ENCODE results near the gene IL1A. TPM values are rescaled to one million over a fixed set of nuclear protein-coding genes. Genes with fewer than 3 reads are reported as not detected.

IL1A gene
- total and polyA plus RNA-seq, 9 of the 15 experiments (the other 6 are each of a cell fraction or from before 2014, with no cell fraction given) = 0.03 to 0.27 (median 0.14) TPM; not detected in 2

DNA sequence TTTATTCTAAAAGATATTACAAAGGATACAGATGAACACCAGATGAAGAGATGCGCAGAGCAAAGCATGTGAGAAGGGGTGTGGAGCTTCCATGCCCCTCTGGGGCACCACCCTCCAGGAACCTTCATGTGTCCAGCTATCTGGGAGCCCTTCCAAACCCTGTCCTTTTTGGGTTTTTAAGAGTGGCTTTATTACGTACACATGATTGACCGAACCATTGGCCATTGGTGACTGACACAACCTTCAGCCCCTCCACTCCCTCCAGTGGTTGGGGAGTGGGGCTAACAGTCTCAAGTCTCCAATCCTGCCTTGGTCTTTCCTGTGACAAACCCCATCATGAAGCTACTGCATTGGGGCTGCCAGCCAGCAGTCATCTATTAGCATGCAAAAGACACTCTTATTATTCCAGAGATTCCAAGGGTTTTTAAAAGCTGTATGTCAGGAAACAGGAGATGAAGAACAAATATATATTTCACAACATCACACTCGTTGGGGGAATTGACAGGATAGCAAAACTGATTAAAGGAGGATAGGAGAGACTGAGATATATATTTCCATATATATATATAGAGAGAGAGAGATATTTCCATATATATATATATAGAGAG, 32.9 kb upstream of the IL1A start:
- Histone ChIP-seq H3K79me2 (ENCODE audit: control insufficient read depth, insufficient read depth, low read length) (no peaks in the 10 kb centered on the region), H3K27me3 (ENCODE audit: control insufficient read depth in 2 of 2, insufficient read depth in 2 of 2, low read length in 2 of 2) (no peaks in the 10 kb centered on the region; a peak in 1 of 5 replicates), H2AFZ (ENCODE audit: low read depth, low read length) (no peak overlapping the region), H3K9ac (ENCODE audit: insufficient read depth in 1 of 2, low read depth in 2 of 2, low read length in 2 of 2) (no peak overlapping the region), H3K9me3 (replicated peaks; ENCODE audit: control insufficient read depth, insufficient read depth, low read depth, low read length) (no peaks in the 10 kb centered on the region), H4K20me1 (replicated peaks; ENCODE audit: control insufficient read depth, insufficient read depth, low read length) (no peaks in the 10 kb centered on the region), H3K27ac (ENCODE audit: extremely low read depth, low read depth, low read length) (no peak overlapping the region), H3K4me2 (ENCODE audit: insufficient read depth, low read length) (no peak overlapping the region), H3K4me3 (no peak overlapping the region), H3K36me3 (ENCODE audit: control insufficient read depth, insufficient read depth, low read length) (no peaks in the 10 kb centered on the region), H3K4me1 (replicated peaks in 1 of 2; ENCODE audit: control insufficient read depth in 2 of 2, insufficient read depth in 2 of 2, low read length in 2 of 2) (peaks cover 0 to 23% of the 10 kb centered on the region in 2 experiments; a peak in 3 of 5 replicates), H3K9me1 (ENCODE audit: control insufficient read depth, insufficient read depth, low read length) (no peaks in the 10 kb centered on the region)
- FAIRE-seq (no peak), ATAC-seq (no peak), DNase-seq (ENCODE audit: extremely low read depth in 1 of 4, low spot score in 3 of 4) (no peak)
- 48% methylated on average over 4 of the region's 4 CpGs for WGBS (ENCODE audit: insufficient coverage, low coverage, missing lambda C conversion rate)
- ChIA-PET CTCF (ENCODE audit: low intra/inter-chr PET ratio) (no interaction called here), POLR2A (no interaction called here)
- BruUV-seq (replicated peaks) = no TSS peak
- intact Hi-C loops (cut with micrococcal nuclease) (no loop called here), in situ Hi-C loops (cut with MboI) (no loop called here)
- TF ChIP-seq, protein P1, sequence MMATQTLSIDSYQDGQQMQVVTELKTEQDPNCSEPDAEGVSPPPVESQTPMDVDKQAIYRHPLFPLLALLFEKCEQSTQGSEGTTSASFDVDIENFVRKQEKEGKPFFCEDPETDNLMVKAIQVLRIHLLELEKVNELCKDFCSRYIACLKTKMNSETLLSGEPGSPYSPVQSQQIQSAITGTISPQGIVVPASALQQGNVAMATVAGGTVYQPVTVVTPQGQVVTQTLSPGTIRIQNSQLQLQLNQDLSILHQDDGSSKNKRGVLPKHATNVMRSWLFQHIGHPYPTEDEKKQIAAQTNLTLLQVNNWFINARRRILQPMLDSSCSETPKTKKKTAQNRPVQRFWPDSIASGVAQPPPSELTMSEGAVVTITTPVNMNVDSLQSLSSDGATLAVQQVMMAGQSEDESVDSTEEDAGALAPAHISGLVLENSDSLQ (IDR thresholded peaks at IDR 0.05) = peak; percentile 59
- TF ChIP-seq, protein P2, sequence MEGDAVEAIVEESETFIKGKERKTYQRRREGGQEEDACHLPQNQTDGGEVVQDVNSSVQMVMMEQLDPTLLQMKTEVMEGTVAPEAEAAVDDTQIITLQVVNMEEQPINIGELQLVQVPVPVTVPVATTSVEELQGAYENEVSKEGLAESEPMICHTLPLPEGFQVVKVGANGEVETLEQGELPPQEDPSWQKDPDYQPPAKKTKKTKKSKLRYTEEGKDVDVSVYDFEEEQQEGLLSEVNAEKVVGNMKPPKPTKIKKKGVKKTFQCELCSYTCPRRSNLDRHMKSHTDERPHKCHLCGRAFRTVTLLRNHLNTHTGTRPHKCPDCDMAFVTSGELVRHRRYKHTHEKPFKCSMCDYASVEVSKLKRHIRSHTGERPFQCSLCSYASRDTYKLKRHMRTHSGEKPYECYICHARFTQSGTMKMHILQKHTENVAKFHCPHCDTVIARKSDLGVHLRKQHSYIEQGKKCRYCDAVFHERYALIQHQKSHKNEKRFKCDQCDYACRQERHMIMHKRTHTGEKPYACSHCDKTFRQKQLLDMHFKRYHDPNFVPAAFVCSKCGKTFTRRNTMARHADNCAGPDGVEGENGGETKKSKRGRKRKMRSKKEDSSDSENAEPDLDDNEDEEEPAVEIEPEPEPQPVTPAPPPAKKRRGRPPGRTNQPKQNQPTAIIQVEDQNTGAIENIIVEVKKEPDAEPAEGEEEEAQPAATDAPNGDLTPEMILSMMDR (IDR thresholded peaks at IDR 0.05 in 2 of 3, conservative IDR thresholded peaks at IDR 0.05 in 1 of 3; ENCODE audit: insufficient read depth in 2 of 3, low read depth in 1 of 3, low read length in 3 of 3) = peak in 1 of 3 experiments; percentile 11; a peak in 1 of 6 replicates
- TF ChIP-seq, protein P3, sequence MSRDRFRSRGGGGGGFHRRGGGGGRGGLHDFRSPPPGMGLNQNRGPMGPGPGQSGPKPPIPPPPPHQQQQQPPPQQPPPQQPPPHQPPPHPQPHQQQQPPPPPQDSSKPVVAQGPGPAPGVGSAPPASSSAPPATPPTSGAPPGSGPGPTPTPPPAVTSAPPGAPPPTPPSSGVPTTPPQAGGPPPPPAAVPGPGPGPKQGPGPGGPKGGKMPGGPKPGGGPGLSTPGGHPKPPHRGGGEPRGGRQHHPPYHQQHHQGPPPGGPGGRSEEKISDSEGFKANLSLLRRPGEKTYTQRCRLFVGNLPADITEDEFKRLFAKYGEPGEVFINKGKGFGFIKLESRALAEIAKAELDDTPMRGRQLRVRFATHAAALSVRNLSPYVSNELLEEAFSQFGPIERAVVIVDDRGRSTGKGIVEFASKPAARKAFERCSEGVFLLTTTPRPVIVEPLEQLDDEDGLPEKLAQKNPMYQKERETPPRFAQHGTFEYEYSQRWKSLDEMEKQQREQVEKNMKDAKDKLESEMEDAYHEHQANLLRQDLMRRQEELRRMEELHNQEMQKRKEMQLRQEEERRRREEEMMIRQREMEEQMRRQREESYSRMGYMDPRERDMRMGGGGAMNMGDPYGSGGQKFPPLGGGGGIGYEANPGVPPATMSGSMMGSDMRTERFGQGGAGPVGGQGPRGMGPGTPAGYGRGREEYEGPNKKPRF (IDR thresholded peaks at IDR 0.05; ENCODE audit: low read depth, low read length) = no peak
- TF ChIP-seq RAD21 (CRISPR knock-in tag; conservative IDR thresholded peaks at IDR 0.05 in 1 of 2, IDR thresholded peaks at IDR 0.05 in 1 of 2) = 0 out of 4 replicates have a peak, but pooled peaks of 1 of the 2 experiments have one; percentile 14

All from K562 (cell line).